Calu3 (cell line): ENCODE measurements around the gene KLHDC10. TPM values are rescaled to one million over a fixed set of nuclear protein-coding genes. Genes with fewer than 3 reads are reported as not detected.
"Not testable (repeated sequence)": the region's sequence is repeated elsewhere in the genome, so short reads cannot be mapped to it uniquely, and the experiment has no call there.

Experiments
- BruUV-seq: library from RNA; stranded (reverse); fragments of 400-500 nt; replicated peaks from 2 replicates; lab custom pipeline; 2021; lab: Mats Ljungman, UMichigan
- CTCF ChIA-PET: fragments of 300-600 bp; sonication (Branson Sonifier 250); formaldehyde crosslinking; loops from one replicate; lab custom pipeline; 2022; ENCODE audit warnings: antibody characterized with exemption; lab: Charles Lee
- DNase-seq: peaks from one replicate; pipeline ENCODE4 v3.0.0; 2022
- H3K27ac Mint-ChIP-seq: one replicate; pipeline ENCODE4 v1.8.0; 2022; ENCODE audit warnings: mixed read lengths; ENCODE audit not compliant: unreplicated experiment
- H3K27me3 Mint-ChIP-seq: one replicate; pipeline ENCODE4 v1.8.0; 2022; ENCODE audit warnings: mixed read lengths; ENCODE audit not compliant: unreplicated experiment
- H3K36me3 Mint-ChIP-seq: one replicate; pipeline ENCODE4 v1.8.0; 2022; ENCODE audit warnings: mild to moderate bottlenecking, moderate library complexity, mixed read lengths; ENCODE audit not compliant: insufficient read depth, unreplicated experiment
- H3K4me1 Mint-ChIP-seq: one replicate; pipeline ENCODE4 v1.8.0; 2022; ENCODE audit warnings: mild to moderate bottlenecking, low read depth, mixed read lengths; ENCODE audit not compliant: unreplicated experiment
- H3K4me3 Mint-ChIP-seq: one replicate; pipeline ENCODE4 v1.8.0; 2022; ENCODE audit warnings: mild to moderate bottlenecking, low read depth, moderate library complexity, mixed read lengths; ENCODE audit not compliant: unreplicated experiment
- H3K9me3 Mint-ChIP-seq: one replicate; pipeline ENCODE4 v1.8.0; 2022; ENCODE audit warnings: low read depth, mixed read lengths; ENCODE audit not compliant: unreplicated experiment
- intact Hi-C: fragments of 100-400 bp; cut with micrococcal nuclease; formaldehyde crosslinking; loops from one replicate; pipeline ENCODE4 v1.10.0; 2022; ENCODE audit not compliant: unreplicated experiment
- total RNA-seq: library from RNA; stranded (reverse); gene quantifications from 2 replicates; pipeline ENCODE4 v1.2.3, GENCODE V29; 2022
- TF ChIP-seq, protein P1 (sequence below): fragments of 200-600 bp; IDR thresholded peaks from one replicate; pipeline ENCODE4 v1.8.0; 2022; ENCODE audit warnings: antibody characterized with exemption; ENCODE audit not compliant: unreplicated experiment

The KLHDC10 gene
- total RNA-seq, 1 experiment from 2014 or later, result 35.3 TPM

DNA sequence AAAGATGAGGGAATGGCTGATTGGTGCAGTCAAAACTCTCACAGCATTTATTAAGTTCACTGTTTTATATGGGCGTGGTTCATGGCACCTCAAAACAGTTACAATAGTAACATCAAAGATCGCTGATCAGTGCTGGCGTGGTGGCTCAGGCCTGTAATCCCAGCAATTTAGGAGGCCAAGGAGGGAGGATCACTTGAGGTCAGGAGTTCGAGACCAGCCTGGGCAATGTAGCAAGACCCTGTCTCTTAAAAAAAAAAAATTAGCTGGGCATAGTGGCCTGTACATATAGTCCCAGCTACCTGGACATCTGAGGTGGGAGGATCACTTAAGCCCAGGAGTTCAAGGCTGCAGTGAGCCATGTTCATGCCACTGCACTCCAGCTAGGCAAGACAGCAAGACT, 48.5 kb downstream of the KLHDC10 start:
- Mint-ChIP-seq H3K36me3 (peaks cover 16% of the 10 kb centered on the region), H3K27me3 (no peaks in the 10 kb centered on the region), H3K27ac (no peak overlapping the region), H3K9me3 (no peaks in the 10 kb centered on the region), H3K4me3 (no peak overlapping the region), H3K4me1 (peaks cover 15% of the 10 kb centered on the region)
- no TSS peak for BruUV-seq
- TF ChIP-seq, protein P1, sequence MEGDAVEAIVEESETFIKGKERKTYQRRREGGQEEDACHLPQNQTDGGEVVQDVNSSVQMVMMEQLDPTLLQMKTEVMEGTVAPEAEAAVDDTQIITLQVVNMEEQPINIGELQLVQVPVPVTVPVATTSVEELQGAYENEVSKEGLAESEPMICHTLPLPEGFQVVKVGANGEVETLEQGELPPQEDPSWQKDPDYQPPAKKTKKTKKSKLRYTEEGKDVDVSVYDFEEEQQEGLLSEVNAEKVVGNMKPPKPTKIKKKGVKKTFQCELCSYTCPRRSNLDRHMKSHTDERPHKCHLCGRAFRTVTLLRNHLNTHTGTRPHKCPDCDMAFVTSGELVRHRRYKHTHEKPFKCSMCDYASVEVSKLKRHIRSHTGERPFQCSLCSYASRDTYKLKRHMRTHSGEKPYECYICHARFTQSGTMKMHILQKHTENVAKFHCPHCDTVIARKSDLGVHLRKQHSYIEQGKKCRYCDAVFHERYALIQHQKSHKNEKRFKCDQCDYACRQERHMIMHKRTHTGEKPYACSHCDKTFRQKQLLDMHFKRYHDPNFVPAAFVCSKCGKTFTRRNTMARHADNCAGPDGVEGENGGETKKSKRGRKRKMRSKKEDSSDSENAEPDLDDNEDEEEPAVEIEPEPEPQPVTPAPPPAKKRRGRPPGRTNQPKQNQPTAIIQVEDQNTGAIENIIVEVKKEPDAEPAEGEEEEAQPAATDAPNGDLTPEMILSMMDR, result no peak
- no peak for DNase-seq
- CTCF ChIA-PET, result no interaction called here
- intact Hi-C loops, result no loop called here

- no TSS peak for BruUV-seq
- intact Hi-C loops, result no loop called here
- Mint-ChIP-seq H3K27ac (no peak overlapping the region), H3K9me3 (no peaks in the 10 kb centered on the region), H3K4me3 (no peak overlapping the region), H3K36me3 (peaks cover 13% of the 10 kb centered on the region), H3K4me1 (no peaks in the 10 kb centered on the region), H3K27me3 (no peaks in the 10 kb centered on the region)
- CTCF ChIA-PET, result interaction anchor here (0.9 kb wide), 1 partner anchor 9 kb away, joined by 3 read pairs; no protein-coding TSS in a partner anchor
- TF ChIP-seq, protein P1, result no peak
- DNase-seq, result no peak
Measured at GRCh38 chr7:130123501-130123900, 53.2 kb downstream of the KLHDC10 start.

DNA sequence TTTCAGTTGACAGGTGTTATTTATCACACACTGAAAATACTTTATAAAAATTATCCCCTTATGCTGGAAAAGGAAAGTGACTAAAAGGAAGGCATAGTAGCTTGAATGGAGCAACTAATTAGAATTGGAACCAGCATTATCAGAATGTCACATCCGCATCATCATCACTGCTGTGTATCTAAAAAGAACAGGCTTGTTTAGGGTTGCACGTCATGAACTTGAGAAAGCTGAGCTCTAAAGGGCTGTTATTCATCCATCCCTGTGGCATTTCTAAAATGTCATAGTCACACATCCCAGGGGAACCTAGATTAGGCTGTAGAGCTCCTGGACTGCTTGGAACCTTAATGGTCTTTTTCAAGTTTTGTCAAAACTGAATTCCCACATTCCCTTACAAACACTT, 54.4 kb downstream of the KLHDC10 start:
- Mint-ChIP-seq H3K4me1 (no peaks in the 10 kb centered on the region), H3K36me3 (peaks cover 10% of the 10 kb centered on the region), H3K27me3 (no peaks in the 10 kb centered on the region), H3K4me3 (no peak overlapping the region), H3K27ac (no peak overlapping the region), H3K9me3 (no peaks in the 10 kb centered on the region)
- DNase-seq, result no peak
- TF ChIP-seq, protein P1, result no peak
- CTCF ChIA-PET, result interaction anchor here (0.6 kb wide), 1 partner anchor 33 kb away, joined by 3 read pairs; no protein-coding TSS in a partner anchor
- intact Hi-C loops, result no loop called here
- no TSS peak for BruUV-seq

DNA sequence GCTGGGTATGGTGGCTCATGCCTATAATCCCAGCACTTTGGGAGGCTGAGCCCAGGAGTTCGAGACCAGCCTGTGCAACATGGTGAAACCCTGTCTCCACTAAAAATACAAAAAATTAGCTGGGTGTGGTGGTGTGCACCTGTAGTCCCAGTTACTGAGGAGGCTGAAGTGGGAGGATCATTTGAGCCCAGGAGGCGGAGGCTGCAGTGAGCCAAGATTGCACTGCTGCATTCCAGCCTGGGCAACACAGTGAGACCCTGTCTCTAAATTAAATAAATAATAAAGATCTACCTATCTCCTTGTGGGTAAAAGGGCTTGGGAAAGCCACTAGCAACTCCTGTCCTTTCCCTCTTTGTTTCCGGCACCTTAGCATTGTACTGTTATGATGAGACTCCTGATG, 56.5 kb downstream of the KLHDC10 start:
- H3K27me3 Mint-ChIP-seq, H3K4me3 Mint-ChIP-seq, DNase-seq, H3K4me1 Mint-ChIP-seq, CTCF ChIA-PET, intact Hi-C loops, H3K27ac Mint-ChIP-seq, BruUV-seq, H3K9me3 Mint-ChIP-seq: not testable (repeated sequence)
- H3K36me3 Mint-ChIP-seq, result peaks cover 21% of the 10 kb centered on the region

GRCh38 chr7:130127404-130127803, 57.1 kb downstream of the KLHDC10 start:
- Mint-ChIP-seq H3K27ac (no peak overlapping the region), H3K9me3 (no peaks in the 10 kb centered on the region), H3K4me1 (no peaks in the 10 kb centered on the region), H3K27me3 (no peaks in the 10 kb centered on the region), H3K36me3 (peaks cover 20% of the 10 kb centered on the region), H3K4me3 (no peak overlapping the region)
- CTCF ChIA-PET, result interaction anchor here (0.5 kb wide), 1 partner anchor 8 kb away, joined by 8 read pairs; no protein-coding TSS in a partner anchor
- TF ChIP-seq, protein P1, result no peak
- BruUV-seq, result no TSS peak
- intact Hi-C loops, result no loop called here
- no peak for DNase-seq
